H1 (cell line): ENCODE data around the gene ARHGAP27. TPM values are rescaled to one million over a fixed set of nuclear protein-coding genes. Genes with fewer than 3 reads are reported as not detected.
A peak's percentile ranks its signal among the peaks of the same experiment; 100 is the strongest.

ENCODE experiments used
- CBX5 ChIP-seq: fragments of 300-800, 300-1000 bp; sonication (generic); IDR thresholded peaks from 2 replicates; pipeline ENCODE4 v1.7.1; 2016; ENCODE audit warnings: antibody characterized with exemption, low read length, low read depth
- MAFK ChIP-seq: IDR thresholded peaks from 2 replicates; pipeline ENCODE4 v1.6.1; 2012; ENCODE audit warnings: low read depth, mild to moderate bottlenecking, improper control_type of control experiment, low read length
- RAD21 ChIP-seq, 2 experiments: IDR thresholded peaks in 1 of 2; conservative IDR thresholded peaks in 1 of 2; 2 replicates each; pipeline ENCODE4 v1.6.1; 2011; ENCODE audit warnings: low read depth in 2 of 2, low read length in 2 of 2, improper control_type of control experiment in 1 of 2, inconsistent platforms in 1 of 2, mild to moderate bottlenecking in 1 of 2, moderate library complexity in 1 of 2
- TAF7 ChIP-seq: optimal IDR thresholded peaks from 2 replicates; pipeline ENCODE3; 2011; ENCODE audit warnings: low read depth, mild to moderate bottlenecking, inconsistent platforms, low read length, moderate library complexity, borderline replicate concordance
- TEAD4 ChIP-seq: IDR thresholded peaks from 2 replicates; pipeline ENCODE4 v1.6.1; 2012; ENCODE audit warnings: low read depth, low read length, inconsistent platforms, mixed read lengths
- polyA plus RNA-seq, 7 experiments: library from polyadenylated mRNA; depleted of rRNA in 3 of 7; stranded (reverse) in 5 of 7; unstranded in 2 of 7; fragments of >200 nt in 5 of 7; fragments of 200-250 nt in 2 of 7; gene quantifications; 1 replicate in 5 of 7; 2 replicates in 1 of 7; 4 replicates in 1 of 7; pipeline versions ENCODE4 v1.2.1 to v1.2.3, GENCODE V29; 2011 to 2013; ENCODE audit warnings: missing spikeins in 2 of 7, mixed read lengths in 2 of 7
- total RNA-seq: library from RNA; stranded (reverse); fragmentation: NEBNext Ultra II Directional; extraction: Animal tissue kit (Norgen Biotek cat#: 25700); gene quantifications from 2 replicates; pipeline ENCODE4 v1.2.1, GENCODE V29; 2021
- TF ChIP-seq, protein P1 (sequence below), 3 experiments: IDR thresholded peaks; 1 replicate in 2 of 3; 2 replicates in 1 of 3; pipeline versions ENCODE4 v1.5.1 to v1.6.1; 2011; ENCODE audit warnings: low read length in 3 of 3, mild to moderate bottlenecking in 3 of 3, inconsistent platforms in 2 of 3, low read depth in 1 of 3, moderate library complexity in 1 of 3; ENCODE audit not compliant: insufficient read depth in 1 of 3; ENCODE audit errors: control extremely low read depth in 1 of 3

Gene ARHGAP27
- total and polyA plus RNA-seq, 2 of the 8 experiments (the other 6 are each of a cell fraction or from before 2014, with no cell fraction given), result 11.6 to 13.1 TPM

DNA sequence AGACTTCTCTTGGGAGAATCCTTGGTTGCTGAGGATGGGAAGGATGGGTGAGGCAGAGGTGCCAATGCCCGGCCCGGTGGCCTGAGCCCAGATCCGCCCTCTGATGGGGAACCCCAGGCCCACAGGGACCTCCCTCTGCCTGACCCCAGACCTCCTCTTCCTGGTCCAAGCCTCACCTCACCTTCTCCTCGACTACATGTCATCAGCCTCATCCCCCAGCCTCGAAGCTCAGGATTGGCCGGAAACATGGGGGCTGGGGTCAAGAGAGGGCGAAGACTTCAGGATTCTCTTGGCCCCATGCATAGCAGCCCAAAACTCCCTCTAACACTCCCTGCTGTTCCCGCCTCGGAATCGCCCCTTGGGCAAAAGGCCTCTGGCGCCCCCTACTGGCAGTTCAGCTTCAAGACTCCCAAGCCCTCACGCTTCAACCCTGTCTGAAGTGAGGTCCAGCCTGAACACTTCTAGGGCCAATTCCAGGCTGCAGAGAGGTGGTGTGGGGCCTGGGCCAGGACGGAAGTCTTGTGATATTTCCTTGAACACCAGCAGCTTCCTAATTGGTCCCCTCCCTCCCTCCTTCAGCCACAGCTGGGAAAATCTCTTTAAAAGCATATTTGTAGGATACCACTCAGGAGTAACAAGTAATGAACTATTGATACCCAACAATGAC, 47.2 kb downstream of the ARHGAP27 start (continued):
- TF ChIP-seq, protein P1, sequence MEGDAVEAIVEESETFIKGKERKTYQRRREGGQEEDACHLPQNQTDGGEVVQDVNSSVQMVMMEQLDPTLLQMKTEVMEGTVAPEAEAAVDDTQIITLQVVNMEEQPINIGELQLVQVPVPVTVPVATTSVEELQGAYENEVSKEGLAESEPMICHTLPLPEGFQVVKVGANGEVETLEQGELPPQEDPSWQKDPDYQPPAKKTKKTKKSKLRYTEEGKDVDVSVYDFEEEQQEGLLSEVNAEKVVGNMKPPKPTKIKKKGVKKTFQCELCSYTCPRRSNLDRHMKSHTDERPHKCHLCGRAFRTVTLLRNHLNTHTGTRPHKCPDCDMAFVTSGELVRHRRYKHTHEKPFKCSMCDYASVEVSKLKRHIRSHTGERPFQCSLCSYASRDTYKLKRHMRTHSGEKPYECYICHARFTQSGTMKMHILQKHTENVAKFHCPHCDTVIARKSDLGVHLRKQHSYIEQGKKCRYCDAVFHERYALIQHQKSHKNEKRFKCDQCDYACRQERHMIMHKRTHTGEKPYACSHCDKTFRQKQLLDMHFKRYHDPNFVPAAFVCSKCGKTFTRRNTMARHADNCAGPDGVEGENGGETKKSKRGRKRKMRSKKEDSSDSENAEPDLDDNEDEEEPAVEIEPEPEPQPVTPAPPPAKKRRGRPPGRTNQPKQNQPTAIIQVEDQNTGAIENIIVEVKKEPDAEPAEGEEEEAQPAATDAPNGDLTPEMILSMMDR (IDR thresholded peaks at IDR 0.05; ENCODE audit: control extremely low read depth in 1 of 3, insufficient read depth in 1 of 3, low read depth in 1 of 3, low read length in 3 of 3), result peak; percentile 90 to 98 (median 98)
- TF ChIP-seq TAF7 (no peak), MAFK (peak; percentile 56; the same call in 1 of the 2 replicates), TEAD4 (0 out of 2 replicates have a peak, but pooled peaks have one; percentile 33), CBX5 (no peak), RAD21 (IDR thresholded peaks at IDR 0.05 in 1 of 2, conservative IDR thresholded peaks at IDR 0.05 in 1 of 2; ENCODE audit: low read depth in 2 of 2, low read length in 2 of 2) (peak; percentile 99)
